Sigmoid colon (tissue), 4 donors: ENCODE measurements around the gene VASP.

Source experiments
- CTCF ChIP-seq, 4 experiments: fragments of 450-650 bp in 3 of 4; fragments of 200-600 bp in 1 of 4; IDR thresholded peaks; one replicate each; pipeline ENCODE4 v1.5.1; 2016 to 2019; ENCODE audit warnings: antibody characterized with exemption in 4 of 4, mild to moderate bottlenecking in 3 of 4, moderate library complexity in 2 of 4
- POLR2A ChIP-seq, 2 donors: fragments of 450-650 bp; IDR thresholded peaks; one replicate each; pipeline ENCODE4 v1.6.1; 2016; ENCODE audit warnings: antibody characterized with exemption in 2 of 2, mild to moderate bottlenecking in 2 of 2, moderate library complexity in 2 of 2
- POLR2AphosphoS5 ChIP-seq, 4 donors: sonication (generic); formaldehyde crosslinking; IDR thresholded peaks; one replicate each; pipeline ENCODE4 v1.6.1; 2017; ENCODE audit warnings: antibody characterized with exemption in 4 of 4

DNA sequence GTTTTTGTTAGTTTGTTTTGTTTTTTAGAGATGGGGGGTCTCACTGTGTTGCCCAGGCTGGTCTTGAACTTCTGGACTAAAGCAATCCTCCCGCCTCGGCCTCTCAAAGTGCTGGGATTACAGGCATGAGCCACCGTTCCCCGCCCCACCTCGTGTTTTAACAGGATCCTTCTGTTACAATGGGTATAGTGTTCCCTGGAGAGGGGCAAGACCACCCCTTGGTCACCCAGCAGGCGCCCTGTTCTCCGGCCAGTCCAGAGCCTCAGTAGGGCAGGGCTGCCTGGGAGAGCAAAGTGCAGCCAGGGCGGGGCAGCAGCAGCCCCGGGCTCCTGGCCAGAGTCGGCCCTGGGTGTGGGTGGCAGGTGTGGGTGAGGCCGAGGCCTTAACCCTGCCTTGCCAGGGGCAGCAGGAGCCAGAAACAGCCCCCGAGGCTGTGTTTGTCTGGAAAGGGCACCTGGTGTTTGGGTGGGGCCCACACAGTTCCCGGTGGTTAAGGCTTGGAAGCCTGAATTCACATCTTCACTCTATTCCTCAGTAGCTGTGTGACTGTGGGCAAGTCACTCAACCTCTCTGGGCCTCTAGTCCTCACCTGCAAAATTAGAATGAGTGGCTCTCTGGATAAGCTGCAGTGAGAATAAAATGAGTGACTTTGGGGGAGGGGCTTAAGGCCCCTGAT is 7.2 kb downstream of the VASP start:
- TF ChIP-seq POLR2A (IDR thresholded peaks at IDR 0.05) (no peak), CTCF (IDR thresholded peaks at IDR 0.05) (no peak), POLR2AphosphoS5 (IDR thresholded peaks at IDR 0.05) (no peak)
